ENCODE results near the gene GREB1.

Gene GREB1

GRCh38 chr2:11537951-11538350 lies 4.1 kb downstream of the GREB1 start:
- DNase-seq (ENCODE audit: extremely low spot score, insufficient read length, low read depth) (no peak), FAIRE-seq (no peak)

- FAIRE-seq (no peak), DNase-seq (ENCODE audit: extremely low spot score, insufficient read length, low read depth) (no peak)
Observed at GRCh38 chr2:11539317-11540147, 5.7 kb downstream of the GREB1 start.

GRCh38 chr2:11540148-11540995 lies 6.5 kb downstream of the GREB1 start:
- no peak for FAIRE-seq
- no peak for DNase-seq (ENCODE audit: extremely low spot score, insufficient read length, low read depth)

GRCh38 chr2:11540996-11541692 lies 7.3 kb downstream of the GREB1 start:
- DNase-seq (ENCODE audit: extremely low spot score, insufficient read length, low read depth) = no peak
- FAIRE-seq = no peak

- DNase-seq (ENCODE audit: extremely low spot score, insufficient read length, low read depth) (no peak), FAIRE-seq (no peak)
Observed at GRCh38 chr2:11541693-11542274, 7.9 kb downstream of the GREB1 start.

GRCh38 chr2:11542275-11542819 lies 8.5 kb downstream of the GREB1 start:
- no peak for FAIRE-seq
- DNase-seq (ENCODE audit: extremely low spot score, insufficient read length, low read depth) = no peak

GRCh38 chr2:11543337-11544216 lies 9.7 kb downstream of the GREB1 start:
- DNase-seq (ENCODE audit: extremely low spot score, insufficient read length, low read depth) = no peak
- FAIRE-seq = no peak

- DNase-seq (ENCODE audit: extremely low spot score, insufficient read length, low read depth) (no peak), FAIRE-seq (no peak)
Observed at GRCh38 chr2:11546072-11546471, 12.2 kb downstream of the GREB1 start.

- FAIRE-seq = no peak
- DNase-seq (ENCODE audit: extremely low spot score, insufficient read length, low read depth) = no peak
Observed at GRCh38 chr2:11547912-11548497, 14.2 kb downstream of the GREB1 start.

GRCh38 chr2:11550302-11550701 lies 16.5 kb downstream of the GREB1 start:
- DNase-seq (ENCODE audit: extremely low spot score, insufficient read length, low read depth) (no peak), FAIRE-seq (no peak)

GRCh38 chr2:11550901-11551568 lies 17.2 kb downstream of the GREB1 start:
- DNase-seq (ENCODE audit: extremely low spot score, insufficient read length, low read depth) (no peak), FAIRE-seq (no peak)

GRCh38 chr2:11551569-11552259 lies 17.9 kb downstream of the GREB1 start:
- FAIRE-seq (no peak), DNase-seq (ENCODE audit: extremely low spot score, insufficient read length, low read depth) (no peak)

GRCh38 chr2:11552260-11552638 lies 18.4 kb downstream of the GREB1 start:
- DNase-seq (ENCODE audit: extremely low spot score, insufficient read length, low read depth) (no peak), FAIRE-seq (no peak)

- DNase-seq (ENCODE audit: extremely low spot score, insufficient read length, low read depth) (no peak), FAIRE-seq (no peak)
Observed at GRCh38 chr2:11553661-11554398, 20.0 kb downstream of the GREB1 start.

- no peak for FAIRE-seq
- DNase-seq (ENCODE audit: extremely low spot score, insufficient read length, low read depth) = no peak
Observed at GRCh38 chr2:11554399-11554716, 20.5 kb downstream of the GREB1 start.

- FAIRE-seq (no peak), DNase-seq (ENCODE audit: extremely low spot score, insufficient read length, low read depth) (no peak)
Observed at GRCh38 chr2:11556101-11556806, 22.4 kb downstream of the GREB1 start.

Measured in GM18507 (cell line).